Adrenal gland (tissue), 19 donors: Measurements from ENCODE around the gene TAS2R14. TPM values are rescaled to one million over a fixed set of nuclear protein-coding genes. Genes with fewer than 3 reads are reported as not detected.

Source experiments
- DNase-seq, 7 donors: peaks; one replicate each; pipeline ENCODE4 v3.0.0-alpha.2; 2019 to 2020
- H3K27ac ChIP-seq, 5 donors: fragments of 200-600 bp; sonication (generic) in 4 of 5; 1 replicate in 3 of 5; 2 replicates in 2 of 5; pipeline versions ENCODE4 v1.5.1 to v1.8.0; 2016 to 2020; ENCODE audit warnings: mild to moderate bottlenecking in 1 of 5
- H3K27me3 ChIP-seq: fragments of 200-600 bp; 2 replicates; pipeline ENCODE4 v1.8.0; 2021
- H3K36me3 ChIP-seq, 2 donors: fragments of 200-600 bp; replicated peaks in 1 of 2; 1 replicate in 1 of 2; 2 replicates in 1 of 2; pipeline versions ENCODE4 v1.5.1 to v1.8.0; 2018 to 2022
- H3K4me1 ChIP-seq, 2 donors: fragments of 200-600 bp; replicated peaks in 1 of 2; 1 replicate in 1 of 2; 2 replicates in 1 of 2; pipeline versions ENCODE4 v1.5.1 to v1.8.0; 2018 to 2021
- H3K4me3 ChIP-seq, 4 donors: fragments of 200-600 bp; sonication (generic) in 3 of 4; one replicate each; pipeline ENCODE4 v1.5.1; 2016 to 2018
- H3K9me3 ChIP-seq, 3 donors: fragments of 200-600 bp; sonication (generic) in 1 of 3; replicated peaks in 1 of 3; 1 replicate in 2 of 3; 2 replicates in 1 of 3; pipeline versions ENCODE4 v1.5.1 to v1.8.0; 2016 to 2021
- CTCF ChIP-seq, 6 experiments: fragments of 450-650 bp in 4 of 6; fragments of 200-600 bp in 2 of 6; sonication (generic) in 1 of 6; IDR thresholded peaks; 1 replicate in 5 of 6; 2 replicates in 1 of 6; pipeline versions ENCODE4 v1.5.1 to v1.8.0; 2016 to 2021; ENCODE audit warnings: antibody characterized with exemption in 6 of 6, mild to moderate bottlenecking in 2 of 6, moderate library complexity in 1 of 6
- POLR2A ChIP-seq, 2 donors: fragments of 450-650 bp; IDR thresholded peaks; one replicate each; pipeline ENCODE4 v1.6.1; 2017; ENCODE audit warnings: antibody characterized with exemption in 2 of 2, mild to moderate bottlenecking in 2 of 2, moderate library complexity in 1 of 2
- WGBS, 4 donors: extraction: QIAGEN DNeasy Blood & Tissue Kit in 2 of 4; methylation state at CpG; one replicate each; pipeline versions ENCODE4 v1.1.5 to v1.1.7; 2013 to 2017; 5-methylcytosine and 5-hydroxymethylcytosine counted together
- intact Hi-C, 2 donors: fragments of 100-400 bp; cut with DNase I; formaldehyde crosslinking; loops; one replicate each; pipeline versions ENCODE4 v1.14.1 to v1.15.0; 2022 to 2023
- long read RNA-seq, 10 donors: library from polyadenylated mRNA in 3 of 10; unstranded in 2 of 10; stranded (forward) in 1 of 10; transcript quantifications; one replicate each; pipeline ENCODE4 v2.0.0 and lab custom pipeline, GENCODE V29; 2021 to 2026
- polyA plus RNA-seq, 3 donors: library from polyadenylated mRNA; stranded (reverse); fragments of 200-250 nt in 2 of 3; fragments of 350-450 nt in 1 of 3; fragmentation: Illumina TruSeq in 1 of 3; extraction: RNeasy Lipid Tissue Mini Kit (QIAGEN cat#74804) in 1 of 3; gene quantifications; one replicate each; pipeline ENCODE4 v1.2.3, GENCODE V29; 2013 to 2014
- total RNA-seq, 9 donors: library from RNA; depleted of rRNA in 4 of 9; stranded (reverse); fragments of >200 nt in 4 of 9; fragments of 120-200 nt in 1 of 9; fragmentation: NEBNext Ultra II Directional in 1 of 9; extraction: Animal tissue kit (Norgen Biotek cat#: 25700) in 1 of 9; gene quantifications; one replicate each; pipeline versions ENCODE4 v1.1.0 to v1.2.4, GENCODE V29; 2013 to 2023
- donor health status: healthy with polysubstance abuse.
- donor health status: Bipolar disorder and iron deficiency.
- donor health status: DM: yes; HTN: yes; CAD: no.
- donor health status: DM: no; HTN: no; CAD: no.
- donor health status: DM: no; HTN: no; CAD: no.
- donor health status: DM: yes; HTN: yes; CAD: no.

TAS2R14 gene, protein sequence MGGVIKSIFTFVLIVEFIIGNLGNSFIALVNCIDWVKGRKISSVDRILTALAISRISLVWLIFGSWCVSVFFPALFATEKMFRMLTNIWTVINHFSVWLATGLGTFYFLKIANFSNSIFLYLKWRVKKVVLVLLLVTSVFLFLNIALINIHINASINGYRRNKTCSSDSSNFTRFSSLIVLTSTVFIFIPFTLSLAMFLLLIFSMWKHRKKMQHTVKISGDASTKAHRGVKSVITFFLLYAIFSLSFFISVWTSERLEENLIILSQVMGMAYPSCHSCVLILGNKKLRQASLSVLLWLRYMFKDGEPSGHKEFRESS
- total RNA-seq (10 to 100 TPM in 3 of 9 donors, 1 to 10 TPM in 6; 1.1 to 16.3 (median 3.0) TPM), polyA plus RNA-seq (1 to 10 TPM in 2 of 3 donors, under 1 TPM in 1; 0.80 to 2.0 (median 1.6) TPM)
- long read RNA-seq, donor 1, partial matches to known transcripts, result 0 of 4 reads
- long read RNA-seq, donor 1, other reads (novel, unspliced or antisense), result 0 of 4 reads
- long read RNA-seq, donor 2, transcript TAS2R14-202 (1 exons, 1,858 nt), result major isoform, 8 of 8 reads
- long read RNA-seq, donor 2, partial matches to known transcripts, result 0 of 8 reads
- long read RNA-seq, donor 2, other reads (novel, unspliced or antisense), result 0 of 8 reads
- long read RNA-seq, donor 3, result 0 reads
- long read RNA-seq, donor 4, partial matches to known transcripts, result 0 of 4 reads
- long read RNA-seq, donor 4, other reads (novel, unspliced or antisense), result 4 of 4 reads
- long read RNA-seq, donor 5, partial matches to known transcripts, result 0 of 3 reads
- long read RNA-seq, donor 5, other reads (novel, unspliced or antisense), result 2 of 3 reads
- long read RNA-seq, donor 6, partial matches to known transcripts, result 0 of 6 reads
- long read RNA-seq, donor 6, other reads (novel, unspliced or antisense), result 6 of 6 reads
- long read RNA-seq, donor 7, partial matches to known transcripts, result 0 of 4 reads
- long read RNA-seq, donor 7, other reads (novel, unspliced or antisense), result 0 of 4 reads
- long read RNA-seq, donor 8, partial matches to known transcripts, result 0 of 4 reads
- long read RNA-seq, donor 8, other reads (novel, unspliced or antisense), result 0 of 4 reads
- long read RNA-seq, donor 9, transcript TAS2R14-202 (1 exons, 1,858 nt), result major isoform, 5 of 5 reads
- long read RNA-seq, donor 9, partial matches to known transcripts, result 0 of 5 reads
- long read RNA-seq, donor 9, other reads (novel, unspliced or antisense), result 0 of 5 reads
- long read RNA-seq, donor 10, partial matches to known transcripts, result 0 of 2 reads
- long read RNA-seq, donor 10, other reads (novel, unspliced or antisense), result 0 of 2 reads

- Histone ChIP-seq H3K27ac (no peak within 1 kb of the TSS), H3K9me3 (no peaks in the 10 kb centered on the region), H3K36me3 (no peaks in the 10 kb centered on the region), H3K4me3 (no peak within 1 kb of the TSS), H3K4me1 (no peaks in the 10 kb centered on the region), H3K27me3 (no peaks in the 10 kb centered on the region)
- no peak for DNase-seq
- intact Hi-C loops, result no loop called here
- WGBS, 4 donors, result 74 to 88% (median 78%) methylated on average over 1 of the region's 1 CpG
- TF ChIP-seq CTCF (IDR thresholded peaks at IDR 0.05) (no peak), POLR2A (IDR thresholded peaks at IDR 0.05) (no peak)
Measured at GRCh38 chr12:10939163-10939562, at the start of gene TAS2R14. Gene TAS2R14 (minus strand): TSS chr12:10939263. CDS start chr12:10939207, 56 bp downstream.

- no peaks in the 10 kb centered on the region for H3K4me1 ChIP-seq
- intact Hi-C loops, result no loop called here
- H3K27me3 ChIP-seq, result no peaks in the 10 kb centered on the region
- H3K36me3 ChIP-seq, result no peaks in the 10 kb centered on the region
- 42 to 48% (median 46%) methylated on average over 2 of the region's 2 CpGs for WGBS, 4 donors
- H3K9me3 ChIP-seq, result no peaks in the 10 kb centered on the region
- TF ChIP-seq CTCF (IDR thresholded peaks at IDR 0.05), result no peak
- H3K4me3 ChIP-seq, result no peak within 1 kb of the TSS
- no peak for DNase-seq
- no peak within 1 kb of the TSS for H3K27ac ChIP-seq
Measured at GRCh38 chr12:10986812-10987211, 47.7 kb upstream of the TAS2R14 start, which contains the start of gene TAS2R50. Gene TAS2R50 (minus strand): TSS chr12:10986912. CDS start chr12:10986860, 52 bp downstream.

DNA sequence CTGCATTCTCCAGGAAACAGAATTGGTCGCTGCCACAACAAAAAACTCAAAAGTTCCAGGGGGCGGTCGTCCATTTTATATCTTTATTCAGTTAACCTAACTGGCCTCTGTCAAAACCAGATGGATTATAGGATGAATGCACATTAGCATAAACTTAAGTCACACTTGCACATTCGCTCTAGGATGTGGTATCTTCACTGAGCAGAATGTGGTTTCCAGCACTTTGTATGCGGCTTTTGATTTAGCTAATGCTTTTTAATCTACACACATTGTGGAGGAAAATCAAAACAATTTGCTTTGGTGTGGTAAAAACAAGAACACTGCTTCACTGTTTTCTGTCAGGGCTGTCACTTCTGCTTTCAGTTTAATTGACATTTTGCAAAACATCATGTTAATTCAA is 43.2 kb upstream of the TAS2R14 start:
- TF ChIP-seq CTCF (IDR thresholded peaks at IDR 0.05) (no peak), POLR2A (IDR thresholded peaks at IDR 0.05) (no peak)
- H3K36me3 ChIP-seq, result no peaks in the 10 kb centered on the region
- H3K27ac ChIP-seq, result no peak overlapping the region
- H3K4me3 ChIP-seq, result no peak overlapping the region
- no peak for DNase-seq
- H3K4me1 ChIP-seq, result no peaks in the 10 kb centered on the region
- 82 to 97% (median 89%) methylated on average over 5 of the region's 5 CpGs for WGBS, 4 donors
- H3K27me3 ChIP-seq, result no peaks in the 10 kb centered on the region
- no peaks in the 10 kb centered on the region for H3K9me3 ChIP-seq
- intact Hi-C loops, result no loop called here
